ENCODE data around the gene TCEAL2.
A peak's percentile ranks its signal among the peaks of the same experiment; 100 is the strongest.
"Not testable (repeated sequence)": the region's sequence is repeated elsewhere in the genome, so short reads cannot be mapped to it uniquely, and the experiment has no call there.

TCEAL2 gene

GRCh38 chrX:102125436-102125835, at the start of gene TCEAL2:
TCEAL2 (plus strand) TSS chrX:102125679; CDS start chrX:102126831, 1,152 bp downstream.
- not testable (repeated sequence) for DNase-seq (ENCODE audit: low spot score)

DNA sequence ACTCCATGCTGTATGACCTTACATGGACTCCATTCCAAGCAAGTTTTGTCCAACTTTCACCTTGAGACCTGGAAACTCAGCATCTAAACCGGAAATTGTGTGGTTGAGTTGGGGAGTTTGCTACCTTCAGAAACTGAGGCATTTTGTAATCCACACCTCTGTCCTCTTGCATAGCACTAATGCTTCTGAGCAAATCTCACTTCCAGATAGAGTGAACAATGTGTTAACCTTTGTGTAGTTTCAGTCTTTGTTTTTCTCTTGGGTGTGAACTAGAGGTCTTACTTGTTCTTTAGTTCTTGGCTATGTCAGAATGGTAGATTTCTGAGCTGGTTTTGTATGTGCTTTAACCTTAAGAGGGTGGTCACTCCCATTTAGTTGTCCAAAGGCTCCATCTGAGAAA, 48.1 kb upstream of the TCEAL2 start:
- no peak for DNase-seq (ENCODE audit: low spot score)

GRCh38 chrX:102085706-102086105, 39.8 kb upstream of the TCEAL2 start:
- DNase-seq (ENCODE audit: low spot score), result no peak

- DNase-seq (ENCODE audit: low spot score), result no peak
These were observed 12.1 kb upstream of the TCEAL2 start for GRCh38 chrX:102113367-102113766.

- no peak for DNase-seq (ENCODE audit: low spot score)
These were observed 9.7 kb upstream of the TCEAL2 start for GRCh38 chrX:102115748-102116147.

DNA sequence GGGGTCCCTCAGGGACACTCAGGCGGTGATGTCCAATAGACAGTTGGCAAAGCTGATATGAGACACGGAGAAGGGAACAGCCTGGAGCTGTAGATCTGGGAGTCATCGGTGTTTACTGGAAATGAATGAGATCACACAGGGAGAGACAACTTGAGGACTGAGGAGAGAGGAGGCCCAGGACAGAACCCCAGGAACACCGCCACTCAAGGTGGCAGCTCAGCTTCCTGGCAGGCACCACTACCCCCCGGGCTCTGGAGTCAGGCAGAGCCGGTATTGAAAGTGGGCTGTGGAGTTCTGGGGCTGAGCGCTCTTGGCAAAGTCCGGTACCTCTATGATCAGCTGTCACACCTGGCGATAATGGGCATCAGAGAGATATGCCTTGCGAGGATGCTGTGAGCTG, 465 bp upstream of the TCEAL2 start:
- not testable (repeated sequence) for DNase-seq (ENCODE audit: low spot score)

GRCh38 chrX:102126080-102126818, 770 bp downstream of the TCEAL2 start:
- DNase-seq (ENCODE audit: low spot score), result not testable (repeated sequence)

GRCh38 chrX:102126863-102127262, 1.4 kb downstream of the TCEAL2 start:
- DNase-seq (ENCODE audit: low spot score), result peak; percentile 2

GRCh38 chrX:102129473-102129872, 4.0 kb downstream of the TCEAL2 start:
- DNase-seq (ENCODE audit: low spot score), result peak; percentile 17

DNA sequence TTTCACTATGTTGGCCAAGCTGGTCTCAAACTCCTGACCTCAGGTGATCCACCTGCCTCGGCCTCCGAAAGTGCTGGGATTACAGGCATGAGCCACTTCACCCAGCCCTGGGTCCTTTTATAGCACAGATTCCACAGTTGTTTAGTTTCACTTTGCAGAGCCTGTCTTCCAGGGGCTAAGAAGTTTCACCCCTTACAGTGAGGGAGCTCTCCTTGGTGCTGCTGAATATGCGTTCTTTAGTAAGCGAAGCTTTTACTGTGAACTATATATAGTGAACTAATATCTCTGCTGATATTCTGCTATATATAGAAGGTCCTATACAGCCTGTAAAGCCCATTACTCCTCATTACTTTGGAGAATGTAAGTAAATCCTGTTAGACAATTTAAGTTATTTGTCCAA, 12.6 kb downstream of the TCEAL2 start:
- DNase-seq (ENCODE audit: low spot score), result no peak

GRCh38 chrX:102140876-102141275, 15.4 kb downstream of the TCEAL2 start:
- not testable (repeated sequence) for DNase-seq (ENCODE audit: low spot score)

DNA sequence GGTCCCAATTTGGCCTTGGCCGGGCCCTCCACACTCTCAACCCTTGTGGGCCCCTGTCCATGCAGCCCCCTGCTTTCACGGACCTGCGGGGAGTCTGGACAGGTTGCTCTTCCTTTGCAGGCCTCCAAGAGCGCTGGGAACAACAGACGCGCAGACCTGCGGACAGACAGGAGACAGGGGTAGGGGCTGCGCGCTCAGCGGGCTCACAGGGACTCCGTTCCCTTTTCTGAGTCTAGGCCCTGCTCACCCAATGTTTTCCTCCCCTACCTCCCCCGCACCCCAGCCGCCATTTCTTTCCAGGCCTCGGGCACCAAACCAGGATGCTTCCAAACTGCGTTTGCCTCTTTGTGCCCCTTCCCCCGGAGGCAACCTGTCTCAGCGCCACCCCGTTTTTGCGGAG, 16.2 kb downstream of the TCEAL2 start:
- DNase-seq (ENCODE audit: low spot score), result not testable (repeated sequence)

DNA sequence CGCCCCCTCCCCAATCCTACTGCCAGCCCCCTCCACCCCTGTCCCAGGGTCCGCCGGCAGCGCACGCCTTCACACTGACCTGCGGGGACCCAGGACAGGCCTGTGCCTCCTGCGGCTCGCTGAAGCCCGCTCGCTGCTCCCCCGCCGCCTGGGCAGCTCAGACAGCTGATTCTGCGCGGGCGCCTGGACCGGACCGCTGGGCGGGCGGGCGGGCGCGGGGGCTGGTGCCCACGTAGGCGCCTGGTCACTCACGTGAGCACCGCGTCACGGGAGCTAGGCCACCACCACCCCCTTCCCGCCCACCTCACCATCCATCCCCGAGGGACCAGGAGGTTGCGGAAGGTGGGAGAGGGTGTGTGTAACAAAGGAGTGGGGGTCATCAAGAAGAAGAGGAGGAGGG, 16.8 kb downstream of the TCEAL2 start, which contains the start of gene TCEAL6:
Gene TCEAL6, minus strand, starts transcription at position 208 of the 400 bp plus-strand sequence.
- not testable (repeated sequence) for DNase-seq (ENCODE audit: low spot score)

- DNase-seq (ENCODE audit: low spot score), result peak; percentile 17
These were observed 28.9 kb downstream of the TCEAL2 start for GRCh38 chrX:102154218-102154860.

DNA sequence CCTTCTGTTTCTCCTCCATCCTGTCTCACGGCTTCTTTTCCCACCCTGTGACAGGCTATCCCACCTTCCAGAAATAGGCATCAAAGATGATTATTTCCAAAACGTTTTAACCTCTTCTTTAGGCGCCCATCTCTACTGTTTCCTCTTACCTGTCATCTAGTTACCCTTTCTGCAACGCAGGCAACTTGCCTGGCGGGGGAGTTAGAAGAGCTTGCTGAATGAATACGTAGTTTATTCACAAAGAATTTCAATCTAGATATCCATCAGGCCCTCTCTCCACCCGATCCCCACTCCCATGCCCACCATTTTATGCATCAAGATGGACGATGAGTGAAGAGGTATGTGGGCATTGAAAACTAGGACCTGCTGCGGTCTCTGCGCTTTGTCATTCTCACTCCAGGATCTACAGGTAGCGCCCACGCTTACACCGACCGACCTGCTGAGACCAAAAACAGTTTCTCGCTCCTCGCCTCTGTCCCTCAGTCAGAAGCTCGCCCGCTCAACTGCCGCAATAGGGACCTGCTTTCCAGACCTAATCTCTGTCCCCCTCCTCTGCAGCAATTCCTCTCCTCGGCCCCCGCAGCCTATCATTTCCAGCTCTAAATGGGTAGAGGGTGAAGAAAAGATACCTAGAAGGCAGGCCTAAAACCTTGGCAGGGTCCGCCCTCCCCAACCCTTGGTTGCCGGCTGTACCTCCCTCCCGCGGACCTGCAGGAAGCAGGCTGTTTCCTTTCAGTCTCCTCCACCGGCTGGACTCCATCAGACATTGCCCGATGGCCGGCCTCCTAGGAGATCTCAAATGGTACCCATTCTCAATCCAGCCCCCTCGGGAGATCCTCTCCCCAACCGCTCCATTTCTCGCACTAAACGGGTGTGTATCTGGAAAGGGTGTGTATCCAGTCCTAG, 29.7 kb downstream of the TCEAL2 start:
- peak; percentile 42 for DNase-seq (ENCODE audit: low spot score)

DNA sequence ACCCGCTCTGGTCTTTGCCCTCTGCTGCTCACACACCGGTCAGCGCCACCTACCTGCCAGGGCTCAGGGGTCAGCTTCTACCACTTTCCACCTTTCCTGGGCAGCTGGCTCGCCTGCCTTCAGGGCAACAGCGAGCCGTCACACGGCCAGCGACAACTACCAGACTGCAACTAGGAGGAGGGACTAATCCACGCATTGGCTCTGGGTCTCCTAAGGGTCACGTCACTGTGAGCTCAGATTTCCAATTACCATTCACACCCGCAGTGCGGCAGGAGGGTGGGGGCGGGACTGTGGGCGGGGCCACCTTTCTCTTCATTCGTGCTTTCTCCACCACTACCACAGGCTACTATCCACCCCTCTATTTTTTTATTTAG, 30.3 kb downstream of the TCEAL2 start, which contains the start of gene BEX5:
Gene BEX5, minus strand, starts transcription at position 172 of the 374 bp plus-strand sequence. CDS start 1,712 bp downstream, outside the sequence.
- DNase-seq (ENCODE audit: low spot score), result peak; percentile 88

Measured in SW480 (cell line).